GM20000 (cell line): Measurements from ENCODE around the gene CAMK2B.

ENCODE experiments used
- DNase-seq: peaks from one replicate; pipeline ENCODE4 v3.0.0; 2012; ENCODE audit warnings: low spot score
- TF ChIP-seq, protein P1 (sequence below): IDR thresholded peaks from 2 replicates; pipeline ENCODE4 v1.5.1; 2012; ENCODE audit warnings: mild to moderate bottlenecking, control low read depth; ENCODE audit errors: extremely low read depth, missing control alignments

Gene CAMK2B

DNA sequence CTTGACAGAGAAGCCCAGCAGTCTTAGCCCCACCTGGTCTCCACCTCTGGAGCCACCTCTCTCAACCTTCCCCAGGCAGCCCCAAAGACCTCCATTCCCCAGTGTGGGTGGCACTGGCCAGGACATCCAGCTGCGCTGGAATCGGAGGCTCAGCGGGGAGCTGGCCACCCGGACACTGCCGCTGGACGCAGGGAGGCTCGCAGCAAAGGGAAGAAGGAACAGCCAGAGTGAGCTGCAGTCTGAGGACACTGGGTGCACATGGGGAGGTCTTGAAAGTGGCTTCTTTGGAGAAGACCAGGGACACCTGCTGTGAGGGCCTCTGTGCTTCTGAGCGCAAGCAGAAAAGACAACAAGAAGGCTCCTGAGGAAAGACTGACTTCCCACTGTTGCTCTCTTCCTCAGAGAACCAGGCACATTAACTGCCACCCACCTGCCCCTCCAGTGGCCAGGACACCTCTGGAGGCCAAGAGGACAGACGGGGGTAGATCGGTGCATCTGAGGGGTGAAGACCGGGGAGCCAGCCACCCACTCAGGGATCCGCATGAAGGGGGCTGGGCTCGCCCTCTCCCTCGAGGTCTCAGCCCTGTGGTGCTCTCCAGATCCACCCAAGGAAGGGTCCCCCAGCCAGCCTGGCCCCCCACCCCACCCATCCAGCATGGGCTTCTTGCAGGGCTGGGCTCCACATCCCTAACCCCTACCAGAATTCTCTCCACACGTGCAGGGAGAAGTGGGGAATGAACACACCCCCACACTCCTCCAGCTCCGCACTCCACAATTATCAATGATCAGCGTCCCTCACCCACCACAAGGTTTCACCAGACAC is 1.8 kb downstream of the CAMK2B start:
- TF ChIP-seq, protein P1, sequence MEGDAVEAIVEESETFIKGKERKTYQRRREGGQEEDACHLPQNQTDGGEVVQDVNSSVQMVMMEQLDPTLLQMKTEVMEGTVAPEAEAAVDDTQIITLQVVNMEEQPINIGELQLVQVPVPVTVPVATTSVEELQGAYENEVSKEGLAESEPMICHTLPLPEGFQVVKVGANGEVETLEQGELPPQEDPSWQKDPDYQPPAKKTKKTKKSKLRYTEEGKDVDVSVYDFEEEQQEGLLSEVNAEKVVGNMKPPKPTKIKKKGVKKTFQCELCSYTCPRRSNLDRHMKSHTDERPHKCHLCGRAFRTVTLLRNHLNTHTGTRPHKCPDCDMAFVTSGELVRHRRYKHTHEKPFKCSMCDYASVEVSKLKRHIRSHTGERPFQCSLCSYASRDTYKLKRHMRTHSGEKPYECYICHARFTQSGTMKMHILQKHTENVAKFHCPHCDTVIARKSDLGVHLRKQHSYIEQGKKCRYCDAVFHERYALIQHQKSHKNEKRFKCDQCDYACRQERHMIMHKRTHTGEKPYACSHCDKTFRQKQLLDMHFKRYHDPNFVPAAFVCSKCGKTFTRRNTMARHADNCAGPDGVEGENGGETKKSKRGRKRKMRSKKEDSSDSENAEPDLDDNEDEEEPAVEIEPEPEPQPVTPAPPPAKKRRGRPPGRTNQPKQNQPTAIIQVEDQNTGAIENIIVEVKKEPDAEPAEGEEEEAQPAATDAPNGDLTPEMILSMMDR = no peak
- DNase-seq = no peak

DNA sequence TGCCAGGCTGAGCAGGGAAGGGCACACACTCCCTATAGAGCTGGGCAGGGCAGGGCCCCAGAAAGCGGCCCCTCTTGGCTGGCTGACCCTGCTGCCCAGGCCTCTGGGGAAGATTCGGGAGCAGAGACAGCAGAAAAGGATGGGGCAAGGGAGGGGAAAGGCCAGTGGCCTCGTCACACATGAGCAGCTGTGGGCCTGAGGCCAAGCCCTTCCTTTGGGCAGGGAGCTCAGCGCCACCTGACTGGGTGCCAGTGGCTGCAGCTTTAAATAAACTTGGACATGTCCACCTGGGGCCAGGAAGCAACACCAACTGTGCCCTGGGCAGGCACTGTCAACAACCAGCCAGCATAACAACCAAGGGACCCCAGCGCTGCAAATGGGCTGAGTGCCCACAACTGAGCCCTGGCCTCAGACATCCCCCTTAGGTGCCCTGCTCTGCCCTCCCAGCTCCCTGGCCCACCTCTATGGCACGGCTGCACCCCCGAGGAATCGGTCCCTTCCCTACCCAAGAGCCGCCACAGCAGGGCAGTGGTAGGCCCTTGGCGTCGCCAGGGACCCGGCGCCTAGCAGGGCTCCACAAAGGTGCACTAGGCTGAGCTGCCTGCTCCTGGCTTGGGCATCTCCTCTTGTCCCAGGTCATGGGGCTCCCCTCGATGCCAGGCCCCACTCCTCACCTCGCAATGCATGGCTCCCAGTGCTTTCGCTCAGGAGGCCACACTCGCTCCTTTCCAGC is 2.6 kb downstream of the CAMK2B start:
- TF ChIP-seq, protein P1 = no peak
- no peak for DNase-seq

DNA sequence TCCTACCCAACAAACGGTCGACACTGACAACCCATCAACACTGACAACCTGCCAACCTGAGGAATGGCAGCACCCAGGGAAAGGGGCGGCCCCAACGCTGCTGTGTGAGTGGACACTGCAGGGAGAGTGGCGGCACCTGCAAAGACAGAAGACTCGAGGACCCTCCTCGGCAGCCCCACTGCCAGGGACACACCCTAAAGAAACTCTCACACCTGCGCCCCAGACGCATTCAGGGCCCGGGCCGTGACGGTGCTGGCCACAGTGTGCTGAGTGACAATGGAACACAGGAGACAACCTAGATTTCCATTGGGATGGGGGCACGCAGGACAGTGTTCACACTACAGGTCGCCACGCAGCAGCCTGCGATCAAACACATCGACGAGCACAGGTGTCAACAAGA is 3.6 kb downstream of the CAMK2B start:
- no peak for DNase-seq
- TF ChIP-seq, protein P1 = no peak

DNA sequence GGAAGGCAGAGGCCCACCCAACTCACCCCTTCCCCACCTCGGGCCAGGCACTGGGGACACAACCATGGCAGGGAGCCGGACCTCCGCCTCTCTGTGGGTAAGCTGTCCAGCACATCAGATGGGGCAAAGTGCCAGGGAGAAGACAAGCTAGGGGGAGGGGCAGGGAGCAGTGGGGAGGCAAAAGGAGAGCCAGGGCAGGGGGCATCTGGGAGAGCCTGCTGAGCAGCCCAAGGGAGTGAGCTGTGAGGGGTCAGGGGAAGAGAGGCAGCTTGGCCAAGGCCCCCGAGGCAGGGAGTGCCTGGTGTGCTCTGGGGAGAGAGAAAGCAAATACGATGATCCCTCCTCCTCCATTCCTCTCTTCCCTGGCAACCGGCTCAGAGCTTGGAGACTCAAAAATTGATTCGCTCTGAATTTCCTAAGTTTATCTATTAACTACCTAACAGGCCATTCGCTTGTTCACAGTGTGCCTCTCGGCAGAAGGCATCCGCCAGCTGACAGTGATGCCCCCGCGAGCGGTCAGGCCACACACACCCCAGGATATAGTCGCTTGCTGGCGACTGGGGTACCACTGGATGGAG is 4.5 kb downstream of the CAMK2B start:
- no peak for DNase-seq
- TF ChIP-seq, protein P1 = no peak

DNA sequence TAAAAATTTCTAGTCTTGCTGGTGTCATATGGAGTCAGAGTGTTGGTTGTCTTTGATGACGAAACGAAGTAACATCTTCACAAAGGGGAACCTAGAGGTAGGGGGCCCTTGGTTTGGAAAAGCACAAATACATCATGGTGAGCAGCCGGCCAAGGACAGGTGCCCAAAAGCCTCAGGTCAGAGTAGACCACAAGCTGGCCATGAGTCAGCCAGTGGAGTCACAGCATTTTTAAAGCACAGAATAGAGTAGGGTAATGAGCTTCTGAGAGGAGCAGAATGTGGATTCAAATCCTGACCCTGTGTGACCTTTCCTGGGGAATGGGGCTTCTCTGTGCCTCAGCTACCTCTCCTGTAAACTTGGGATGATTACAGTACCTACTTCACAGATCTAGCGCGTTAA is 5.3 kb downstream of the CAMK2B start:
- DNase-seq = no peak
- TF ChIP-seq, protein P1 = no peak

DNA sequence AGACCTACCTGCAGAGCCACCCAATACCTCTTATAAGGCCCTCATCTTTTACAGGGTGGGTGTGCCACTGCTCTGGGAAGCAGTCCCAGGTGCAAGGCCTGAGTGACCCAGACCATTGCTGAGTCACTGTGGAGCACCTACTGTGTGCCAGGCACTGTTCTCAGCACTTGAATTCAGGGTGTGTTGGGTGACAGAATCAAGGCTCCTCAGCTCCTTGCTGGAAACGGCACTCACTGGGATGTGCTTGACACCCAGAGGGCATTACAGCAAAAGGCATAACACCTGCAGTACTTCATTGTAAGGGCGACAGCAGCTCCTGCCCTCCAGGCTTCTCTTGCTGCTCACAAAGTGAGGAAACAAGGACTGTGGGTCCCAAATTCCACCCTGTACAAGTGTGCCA is 7.1 kb downstream of the CAMK2B start:
- DNase-seq = no peak
- TF ChIP-seq, protein P1 = no peak

DNA sequence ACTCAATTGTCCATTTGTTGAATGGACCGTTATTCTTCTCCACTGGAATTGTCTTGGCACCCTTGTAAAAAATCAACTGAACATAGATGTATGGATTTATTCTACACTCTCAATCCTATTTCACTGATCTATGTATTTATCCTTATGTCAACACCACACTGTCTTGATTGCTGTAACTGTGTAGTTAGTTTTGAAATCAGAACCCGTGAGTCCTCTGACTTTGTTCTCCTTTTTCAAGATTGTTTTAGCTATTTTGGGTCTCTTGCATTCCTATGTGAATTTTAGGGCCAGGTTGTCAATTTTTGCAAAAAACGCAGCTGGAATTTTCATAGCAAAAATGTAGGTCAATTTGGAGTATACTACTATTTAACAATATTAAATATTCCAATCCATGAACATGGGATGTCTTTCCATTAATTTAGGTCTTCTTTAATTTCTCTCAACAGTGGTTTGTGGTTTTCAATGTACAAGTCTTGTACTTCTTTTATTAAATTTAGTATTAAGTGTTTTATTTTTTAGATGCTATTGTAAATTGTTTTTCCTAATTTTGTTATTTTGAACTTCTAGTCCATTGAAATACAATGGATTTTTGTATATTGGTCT is 10.0 kb downstream of the CAMK2B start:
- DNase-seq = no peak
- TF ChIP-seq, protein P1 = no peak
